Activated CD8-positive, alpha-beta T cell treated with anti-CD3 and anti-CD28 coated beads, Interleukin-2, amount 10 ng/mL, durations not matched to agents 7 days and 5 days (primary cell): Measurements from ENCODE around the gene PCDHA9. TPM values are rescaled to one million over a fixed set of nuclear protein-coding genes. Genes with fewer than 3 reads are reported as not detected.
"Not testable (repeated sequence)": the region's sequence is repeated elsewhere in the genome, so short reads cannot be mapped to it uniquely, and the experiment has no call there.

ENCODE experiments used
- ATAC-seq: fragments of 150-1000 bp; cut with Tn5 transposase; one replicate; pipeline ENCODE4 v1.10.0; 2021; ENCODE audit warnings: moderate library complexity
- CTCF ChIA-PET: fragments of 350-600 bp; sonication (Branson Sonifier 250); formaldehyde crosslinking; loops from one replicate; lab custom pipeline; 2021; ENCODE audit warnings: antibody characterized with exemption; lab: Charles Lee
- POLR2A ChIA-PET: fragments of 350-600 bp; sonication (Branson Sonifier 250); formaldehyde crosslinking; loops from one replicate; lab custom pipeline; 2021; ENCODE audit warnings: antibody characterized with exemption; lab: Charles Lee
- DNase-seq: peaks from one replicate; pipeline ENCODE4 v3.0.0-alpha.2; 2020
- H3K27ac Mint-ChIP-seq: one replicate; pipeline ENCODE4 v1.8.0; 2021; ENCODE audit warnings: mild to moderate bottlenecking, mixed read lengths
- H3K27me3 Mint-ChIP-seq: one replicate; pipeline ENCODE4 v1.8.0; 2021; ENCODE audit warnings: low read depth, mixed read lengths
- H3K36me3 Mint-ChIP-seq: one replicate; pipeline ENCODE4 v1.8.0; 2021; ENCODE audit warnings: low read depth, mixed read lengths
- H3K4me1 Mint-ChIP-seq: one replicate; pipeline ENCODE4 v1.8.0; 2021; ENCODE audit warnings: low read depth, mixed read lengths
- H3K4me3 Mint-ChIP-seq: one replicate; pipeline ENCODE4 v1.8.0; 2021; ENCODE audit warnings: mild to moderate bottlenecking, mixed read lengths
- H3K9me3 Mint-ChIP-seq: one replicate; pipeline ENCODE4 v1.8.0; 2022; ENCODE audit warnings: mixed read lengths; ENCODE audit not compliant: insufficient read depth
- total RNA-seq, 2 experiments: library from RNA; stranded (reverse); gene quantifications; one replicate each; pipeline ENCODE4 v1.2.3, GENCODE V29; 2021

Gene PCDHA9
- total RNA-seq, 2 experiments from 2014 or later, result not detected

GRCh38 chr5:140822281-140822629 is 25.9 kb upstream of the PCDHA9 start:
- H3K9me3 Mint-ChIP-seq, result peaks cover 17% of the 10 kb centered on the region
- no peak overlapping the region for H3K27ac Mint-ChIP-seq
- H3K36me3 Mint-ChIP-seq, result peaks cover 2% of the 10 kb centered on the region
- ChIA-PET CTCF (no interaction called here), POLR2A (no interaction called here)
- DNase-seq (no peak), ATAC-seq (no peak)
- no peak overlapping the region for H3K4me3 Mint-ChIP-seq
- H3K4me1 Mint-ChIP-seq, result no peaks in the 10 kb centered on the region
- H3K27me3 Mint-ChIP-seq, result no peaks in the 10 kb centered on the region

DNA sequence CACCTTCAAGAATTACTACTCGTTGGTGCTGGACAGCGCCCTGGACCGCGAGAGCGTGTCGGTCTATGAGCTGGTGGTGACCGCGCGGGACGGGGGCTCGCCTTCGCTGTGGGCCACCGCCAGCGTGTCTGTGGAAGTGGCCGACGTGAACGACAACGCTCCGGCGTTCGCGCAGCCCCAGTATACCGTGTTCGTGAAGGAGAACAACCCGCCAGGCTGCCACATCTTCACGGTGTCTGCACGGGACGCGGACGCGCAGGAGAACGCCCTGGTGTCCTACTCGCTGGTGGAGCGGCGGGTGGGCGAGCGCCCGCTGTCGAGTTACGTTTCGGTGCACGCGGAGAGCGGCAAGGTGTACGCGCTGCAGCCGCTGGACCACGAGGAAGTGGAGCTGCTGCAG is 25.2 kb upstream of the PCDHA9 start:
- H3K4me1 Mint-ChIP-seq, DNase-seq, POLR2A ChIA-PET, H3K4me3 Mint-ChIP-seq, ATAC-seq, H3K27me3 Mint-ChIP-seq, H3K27ac Mint-ChIP-seq, H3K36me3 Mint-ChIP-seq, CTCF ChIA-PET: not testable (repeated sequence)
- H3K9me3 Mint-ChIP-seq, result peaks cover 24% of the 10 kb centered on the region

DNA sequence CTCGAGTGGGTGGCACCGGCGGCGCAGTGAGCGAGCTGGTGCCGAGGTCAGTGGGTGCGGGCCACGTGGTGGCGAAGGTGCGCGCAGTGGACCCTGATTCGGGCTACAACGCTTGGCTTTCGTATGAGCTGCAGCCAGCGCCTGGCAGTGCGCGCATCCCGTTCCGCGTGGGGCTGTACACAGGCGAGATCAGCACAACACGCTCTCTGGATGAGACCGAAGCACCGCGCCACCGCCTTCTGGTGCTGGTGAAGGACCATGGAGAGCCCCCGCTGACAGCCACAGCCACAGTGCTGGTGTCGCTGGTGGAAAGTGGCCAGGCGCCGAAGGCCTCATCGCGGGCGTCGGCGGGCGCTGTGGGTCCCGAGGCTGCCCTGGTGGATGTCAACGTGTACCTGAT is 24.7 kb upstream of the PCDHA9 start:
- Mint-ChIP-seq H3K4me1 (no peaks in the 10 kb centered on the region), H3K9me3 (peaks cover 29% of the 10 kb centered on the region), H3K27ac (no peak overlapping the region), H3K27me3 (no peaks in the 10 kb centered on the region), H3K36me3 (peaks cover 7% of the 10 kb centered on the region), H3K4me3 (no peak overlapping the region)
- ATAC-seq (no peak), DNase-seq (no peak)
- ChIA-PET POLR2A (no interaction called here), CTCF (no interaction called here)

GRCh38 chr5:140827704-140828361 is 20.3 kb upstream of the PCDHA9 start, which contains the start of gene PCDHA6:
Gene PCDHA6 (plus strand): TSS chr5:140827960. CDS start chr5:140828092, 132 bp downstream.
- DNase-seq, result no peak
- Mint-ChIP-seq H3K27me3 (no peaks in the 10 kb centered on the region), H3K4me3 (peak within 1 kb of the TSS; percentile 23), H3K9me3 (peaks cover 24% of the 10 kb centered on the region), H3K36me3 (peaks cover 11% of the 10 kb centered on the region), H3K27ac (no peak within 1 kb of the TSS), H3K4me1 (no peaks in the 10 kb centered on the region)
- ChIA-PET POLR2A (no interaction called here), CTCF (no interaction called here)
- no peak for ATAC-seq

DNA sequence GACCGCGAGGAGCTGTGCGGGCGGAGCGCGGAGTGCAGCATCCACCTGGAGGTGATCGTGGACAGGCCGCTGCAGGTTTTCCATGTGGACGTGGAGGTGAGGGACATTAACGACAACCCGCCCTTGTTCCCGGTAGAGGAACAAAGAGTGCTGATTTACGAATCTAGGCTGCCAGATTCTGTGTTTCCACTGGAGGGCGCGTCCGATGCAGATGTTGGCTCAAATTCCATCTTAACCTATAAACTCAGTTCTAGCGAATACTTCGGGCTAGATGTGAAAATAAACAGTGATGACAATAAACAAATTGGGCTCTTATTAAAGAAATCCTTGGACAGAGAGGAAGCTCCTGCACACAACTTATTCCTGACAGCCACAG is 19.8 kb upstream of the PCDHA9 start:
- POLR2A ChIA-PET, result no interaction called here
- H3K4me1 Mint-ChIP-seq, result no peaks in the 10 kb centered on the region
- DNase-seq, result no peak
- peak overlapping the region; percentile 23 for H3K4me3 Mint-ChIP-seq
- no peak for ATAC-seq
- no peaks in the 10 kb centered on the region for H3K27me3 Mint-ChIP-seq
- H3K27ac Mint-ChIP-seq, result no peak overlapping the region
- peaks cover 11% of the 10 kb centered on the region for H3K36me3 Mint-ChIP-seq
- CTCF ChIA-PET, result no interaction called here
- peaks cover 24% of the 10 kb centered on the region for H3K9me3 Mint-ChIP-seq

- ATAC-seq, H3K27ac Mint-ChIP-seq, H3K4me3 Mint-ChIP-seq, CTCF ChIA-PET, POLR2A ChIA-PET, H3K27me3 Mint-ChIP-seq, H3K4me1 Mint-ChIP-seq, DNase-seq: not testable (repeated sequence)
- H3K36me3 Mint-ChIP-seq, result peaks cover 11% of the 10 kb centered on the region
- H3K9me3 Mint-ChIP-seq, result peaks cover 31% of the 10 kb centered on the region
Observed at GRCh38 chr5:140829511-140830501, 18.4 kb upstream of the PCDHA9 start.

- ChIA-PET CTCF (no interaction called here), POLR2A (no interaction called here)
- DNase-seq, result no peak
- no peak within 1 kb of the TSS for H3K4me3 Mint-ChIP-seq
- H3K4me1 Mint-ChIP-seq, result no peaks in the 10 kb centered on the region
- ATAC-seq, result no peak
- H3K27ac Mint-ChIP-seq, result no peak within 1 kb of the TSS
- H3K36me3 Mint-ChIP-seq, result peaks cover 2% of the 10 kb centered on the region
- H3K9me3 Mint-ChIP-seq, result peaks cover 15% of the 10 kb centered on the region
- H3K27me3 Mint-ChIP-seq, result no peaks in the 10 kb centered on the region
Observed at GRCh38 chr5:140833993-140834392, 14.2 kb upstream of the PCDHA9 start, which contains the start of gene PCDHA7. Gene PCDHA7 (plus strand): TSS chr5:140834269. CDS start chr5:140834384, 115 bp downstream.

GRCh38 chr5:140834439-140835008 is 13.7 kb upstream of the PCDHA9 start:
- H3K9me3 Mint-ChIP-seq, result peaks cover 15% of the 10 kb centered on the region
- H3K4me1 Mint-ChIP-seq, POLR2A ChIA-PET, H3K27me3 Mint-ChIP-seq, ATAC-seq, CTCF ChIA-PET, H3K27ac Mint-ChIP-seq, DNase-seq, H3K4me3 Mint-ChIP-seq, H3K36me3 Mint-ChIP-seq: not testable (repeated sequence)

- H3K27ac Mint-ChIP-seq, result no peak overlapping the region
- no peaks in the 10 kb centered on the region for H3K4me1 Mint-ChIP-seq
- no peaks in the 10 kb centered on the region for H3K36me3 Mint-ChIP-seq
- DNase-seq (no peak), ATAC-seq (no peak)
- no peaks in the 10 kb centered on the region for H3K27me3 Mint-ChIP-seq
- ChIA-PET CTCF (no interaction called here), POLR2A (no interaction called here)
- peaks cover 15% of the 10 kb centered on the region for H3K9me3 Mint-ChIP-seq
- peak overlapping the region; percentile 12 for H3K4me3 Mint-ChIP-seq
Observed at GRCh38 chr5:140835622-140836510, 12.3 kb upstream of the PCDHA9 start.

DNA sequence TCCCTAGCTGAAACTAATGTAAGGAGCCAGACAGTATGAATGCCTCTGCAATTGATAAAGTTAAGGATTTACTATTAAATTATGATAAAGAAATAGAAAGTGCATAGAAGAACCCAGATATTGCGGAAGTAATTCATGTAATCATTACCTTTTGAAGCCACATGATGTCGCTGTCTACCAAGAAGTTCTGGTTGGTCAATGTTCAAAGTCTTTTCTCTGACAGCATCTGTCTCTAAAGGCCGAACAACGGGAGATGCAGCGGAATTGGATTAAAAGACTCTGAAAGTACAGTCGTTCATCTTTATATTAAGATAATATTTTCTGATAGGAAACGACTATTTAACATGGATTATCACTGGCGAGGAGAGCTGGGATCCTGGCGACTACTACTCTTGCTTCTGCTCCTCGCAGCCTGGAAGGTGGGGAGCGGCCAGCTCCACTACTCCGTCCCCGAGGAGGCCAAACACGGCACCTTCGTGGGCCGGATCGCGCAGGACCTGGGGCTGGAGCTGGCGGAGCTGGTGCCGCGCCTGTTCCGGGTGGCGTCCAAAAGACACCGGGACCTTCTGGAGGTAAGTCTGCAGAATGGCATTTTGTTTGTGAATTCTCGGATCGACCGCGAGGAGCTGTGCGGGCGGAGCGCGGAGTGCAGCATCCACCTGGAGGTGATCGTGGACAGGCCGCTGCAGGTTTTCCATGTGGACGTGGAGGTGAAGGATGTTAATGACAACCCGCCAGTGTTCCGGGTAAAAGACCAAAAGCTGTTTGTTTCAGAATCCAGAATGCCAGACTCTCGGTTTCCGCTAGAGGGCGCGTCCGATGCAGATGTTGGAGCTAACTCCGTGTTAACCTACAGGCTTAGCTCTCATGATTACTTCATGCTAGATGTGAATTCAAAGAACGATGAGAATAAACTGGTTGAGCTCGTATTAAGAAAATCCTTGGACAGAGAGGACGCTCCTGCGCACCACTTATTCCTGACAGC is 6.9 kb upstream of the PCDHA9 start, which contains the start of gene PCDHA8:
PCDHA8 (plus strand) TSS at position 210 of the 985 bp plus-strand sequence; CDS start at position 345, 135 bp downstream.
- no peak for DNase-seq
- peaks cover 22% of the 10 kb centered on the region for H3K9me3 Mint-ChIP-seq
- no peak within 1 kb of the TSS for H3K27ac Mint-ChIP-seq
- peaks cover 5% of the 10 kb centered on the region for H3K36me3 Mint-ChIP-seq
- POLR2A ChIA-PET, result no interaction called here
- H3K4me1 Mint-ChIP-seq, result no peaks in the 10 kb centered on the region
- H3K4me3 Mint-ChIP-seq, result peak within 1 kb of the TSS; percentile 22
- H3K27me3 Mint-ChIP-seq, result no peaks in the 10 kb centered on the region
- CTCF ChIA-PET, result interaction anchor here (1.5 to 1.6 kb wide), 2 partner anchors 11 to 56 kb away, joined by 4 to 6 read pairs; partner anchors contain the start of gene PCDHA1
- no peak for ATAC-seq
